Endothelial cell of umbilical vein (primary cell): ENCODE measurements around the gene RALBP1. TPM values are rescaled to one million over a fixed set of nuclear protein-coding genes. Genes with fewer than 3 reads are reported as not detected.

ENCODE experiments used
- BruUV-seq: library from RNA; stranded (reverse); fragments of 400-500 nt; replicated peaks from 2 replicates; lab custom pipeline; 2021; lab: Mats Ljungman, UMichigan
- CTCF ChIA-PET: fragments of 300-600, 350-600 bp; sonication (Branson Sonifier 250); formaldehyde crosslinking; loops from one replicate; lab custom pipeline; 2021; ENCODE audit warnings: antibody characterized with exemption, inconsistent platforms; lab: Charles Lee
- POLR2A ChIA-PET: fragments of 300-600, 350-600 bp; sonication (Branson Sonifier 250); formaldehyde crosslinking; loops from one replicate; lab custom pipeline; 2021; ENCODE audit warnings: antibody characterized with exemption, inconsistent platforms; lab: Charles Lee
- DNase-seq: peaks from one replicate; pipeline ENCODE4 v3.0.0-alpha.2; 2011; ENCODE audit warnings: low read depth, low spot score
- FAIRE-seq: peaks from 2 replicates; lab custom pipeline; 2011; peaks lifted over from hg19 to GRCh38; lab: Jason Lieb, UNC
- H2AFZ ChIP-seq: 2 replicates; pipeline ENCODE4 v1.6.0; 2012; ENCODE audit warnings: low read depth, low read length, control low read depth, inconsistent platforms
- H3K27ac ChIP-seq: 2 replicates; pipeline ENCODE4 v1.5.1; 2011; ENCODE audit warnings: low read depth, mild to moderate bottlenecking, control low read depth, low read length, moderate library complexity; ENCODE audit not compliant: insufficient read depth
- H3K27me3 ChIP-seq, 2 experiments: 2 replicates each; pipeline versions ENCODE4 v1.6.0 to v1.6.1; 2011; ENCODE audit warnings: low read length in 2 of 2, mixed read lengths in 1 of 2; ENCODE audit not compliant: control insufficient read depth in 2 of 2, insufficient read depth in 2 of 2
- H3K36me3 ChIP-seq, 2 experiments: 2 replicates in 1 of 2; 3 replicates in 1 of 2; pipeline ENCODE4 v1.5.1; 2011; ENCODE audit warnings: low read length in 2 of 2, mild to moderate bottlenecking in 1 of 2, moderate library complexity in 1 of 2; ENCODE audit not compliant: control insufficient read depth in 2 of 2, insufficient read depth in 2 of 2; ENCODE audit errors: extremely low read depth in 1 of 2
- H3K4me1 ChIP-seq: 3 replicates; pipeline ENCODE4 v1.5.1; 2011; ENCODE audit warnings: mild to moderate bottlenecking, low read length; ENCODE audit not compliant: control insufficient read depth, insufficient read depth; ENCODE audit errors: extremely low read depth
- H3K4me2 ChIP-seq: 2 replicates; pipeline ENCODE4 v1.6.1; 2011; ENCODE audit warnings: low read length, control low read depth, mixed read lengths; ENCODE audit not compliant: insufficient read depth
- H3K4me3 ChIP-seq, 3 experiments: fragments of 200-600 bp in 1 of 3; sonication (generic), shearing (Covaris generic) in 1 of 3; replicated peaks in 1 of 3; 2 replicates each; pipeline ENCODE4 v1.5.1; 2011 to 2016; ENCODE audit warnings: control low read depth in 3 of 3, low read length in 3 of 3, mild to moderate bottlenecking in 2 of 3, inconsistent platforms in 1 of 3, low read depth in 1 of 3, moderate library complexity in 1 of 3; ENCODE audit not compliant: insufficient read depth in 1 of 3
- H3K79me2 ChIP-seq: 2 replicates; pipeline ENCODE4 v1.6.0; 2012; ENCODE audit warnings: low read length, inconsistent platforms; ENCODE audit not compliant: control insufficient read depth, insufficient read depth
- H3K9ac ChIP-seq: replicated peaks from 2 replicates; pipeline ENCODE3; 2011; ENCODE audit warnings: low read length, control low read depth; ENCODE audit not compliant: insufficient read depth; ENCODE audit errors: extremely low read depth
- H3K9me1 ChIP-seq: replicated peaks from 3 replicates; pipeline ENCODE4 v1.6.0; 2011; ENCODE audit warnings: mild to moderate bottlenecking, low read length; ENCODE audit not compliant: control insufficient read depth, insufficient read depth; ENCODE audit errors: extremely low read depth
- H3K9me3 ChIP-seq: replicated peaks from 2 replicates; pipeline ENCODE4 v1.5.1; 2012; ENCODE audit warnings: low read length, inconsistent platforms; ENCODE audit not compliant: control insufficient read depth, insufficient read depth
- H4K20me1 ChIP-seq: replicated peaks from 2 replicates; pipeline ENCODE3; 2011; ENCODE audit warnings: mild to moderate bottlenecking, low read length; ENCODE audit not compliant: control insufficient read depth, insufficient read depth; ENCODE audit errors: extremely low read depth
- EZH2 ChIP-seq: IDR thresholded peaks from 2 replicates; pipeline ENCODE4 v1.6.1; 2012; ENCODE audit warnings: borderline replicate concordance, low read depth, mild to moderate bottlenecking, moderate library complexity, low read length, inconsistent platforms; ENCODE audit not compliant: severe bottlenecking
- FOS ChIP-seq: IDR thresholded peaks from 2 replicates; pipeline ENCODE4 v1.6.1; 2011; ENCODE audit warnings: mild to moderate bottlenecking, low read length, moderate library complexity, borderline replicate concordance; ENCODE audit not compliant: insufficient read depth
- GATA2 ChIP-seq: IDR thresholded peaks from 2 replicates; pipeline ENCODE4 v1.7.0; 2011; ENCODE audit warnings: low read depth, mild to moderate bottlenecking, moderate library complexity, mixed read lengths, low read length; ENCODE audit not compliant: insufficient read length, insufficient read depth
- JUN ChIP-seq: IDR thresholded peaks from 2 replicates; pipeline ENCODE4 v1.6.1; 2011; ENCODE audit warnings: borderline replicate concordance, low read depth; ENCODE audit not compliant: insufficient read length, insufficient read depth
- MYC ChIP-seq: IDR thresholded peaks from one replicate; pipeline ENCODE4 v1.6.1; 2011; ENCODE audit warnings: mild to moderate bottlenecking, low read depth, low read length
- POLR2A ChIP-seq: IDR thresholded peaks from 2 replicates; pipeline ENCODE4 v1.6.1; 2012; ENCODE audit warnings: low read depth, mild to moderate bottlenecking, control low read depth, low read length
- POLR2AphosphoS5 ChIP-seq: IDR thresholded peaks from 2 replicates; pipeline ENCODE4 v1.6.1; 2012; ENCODE audit warnings: low read depth, mild to moderate bottlenecking, control low read depth, low read length, moderate library complexity; ENCODE audit not compliant: insufficient read depth
- dilution Hi-C: fragments of 300-500 bp; cut with MboI; formaldehyde crosslinking; loops from one replicate; pipeline ENCODE4 v1.15.0; 2019; ENCODE audit warnings: low sequenced_read_pairs; ENCODE audit not compliant: extremely low pct_ligation_motif_present
- intact Hi-C: fragments of 100-400 bp; cut with micrococcal nuclease; formaldehyde crosslinking; loops from one replicate; pipeline ENCODE4 v1.10.0; 2022
- polyA plus RNA-seq, 4 experiments: library from polyadenylated mRNA; depleted of rRNA in 3 of 4; stranded (reverse) in 3 of 4; unstranded in 1 of 4; fragments of >200 nt; gene quantifications; 2 replicates each; pipeline versions ENCODE4 v1.2.1 to v1.2.3, GENCODE V29; 2011 to 2012; ENCODE audit warnings: missing spikeins in 1 of 4
- total RNA-seq: library from RNA; stranded (reverse); gene quantifications from 2 replicates; pipeline ENCODE4 v1.2.3, GENCODE V29; 2021
- TF ChIP-seq, protein P1 (sequence below), 2 donors: IDR thresholded peaks; 1 replicate in 1 of 2; 2 replicates in 1 of 2; pipeline ENCODE4 v1.5.1; 2011; ENCODE audit warnings: low read length in 2 of 2, mild to moderate bottlenecking in 2 of 2, moderate library complexity in 2 of 2, control low read depth in 1 of 2, inconsistent platforms in 1 of 2, low read depth in 1 of 2; ENCODE audit not compliant: insufficient read depth in 1 of 2; ENCODE audit errors: extremely low read depth in 1 of 2
- TF ChIP-seq, protein P2 (sequence below): IDR thresholded peaks from 2 replicates; pipeline ENCODE4 v1.6.1; 2011; ENCODE audit not compliant: insufficient read depth, insufficient read length

Gene RALBP1
- total and polyA plus RNA-seq, 2 donors (not counting 3 experiments of a cell fraction or from before 2014, with no cell fraction given), result 55.8 to 68.4 TPM

DNA sequence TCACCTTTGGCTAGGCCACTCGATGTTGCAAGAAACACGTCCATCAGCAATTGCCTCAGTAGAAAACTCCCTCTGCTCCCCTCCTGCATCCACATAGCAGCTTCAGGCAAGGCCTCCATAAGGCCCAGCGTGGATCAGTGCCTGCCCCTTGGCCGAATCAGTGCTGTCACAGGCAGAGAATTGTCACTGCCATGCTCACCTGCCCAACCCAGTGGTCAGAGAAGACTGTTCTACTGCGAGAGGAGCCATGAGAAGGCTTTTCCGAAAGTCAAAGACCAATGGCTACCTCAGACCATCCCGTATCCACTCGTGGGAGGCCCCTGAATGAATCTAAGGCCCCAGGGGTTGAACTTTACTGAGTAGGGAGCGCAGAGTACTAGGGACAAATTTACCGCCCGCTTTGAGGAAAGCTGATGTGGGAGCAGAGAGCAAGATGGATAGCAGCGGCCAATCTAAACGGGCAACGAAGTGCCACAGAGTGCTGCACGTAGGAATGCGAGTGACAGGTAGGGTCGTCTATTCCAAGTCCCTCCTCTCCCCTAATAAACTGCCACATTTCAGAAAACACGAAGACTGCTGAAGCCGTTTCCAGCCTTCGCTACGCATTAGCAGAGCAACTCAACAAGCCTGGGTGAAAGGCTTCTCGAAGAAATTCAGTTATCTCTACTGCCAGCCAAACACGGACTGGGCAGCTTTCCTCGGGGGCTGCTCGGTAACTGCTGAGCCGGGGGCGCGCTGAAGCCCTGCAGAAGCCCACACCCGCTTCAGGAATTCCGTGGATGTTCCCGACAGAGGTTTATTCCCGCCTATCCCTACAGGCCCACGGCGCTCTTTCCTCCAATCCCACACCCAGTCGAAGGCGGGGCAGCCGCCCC, 968 bp upstream of the RALBP1 start:
- Histone ChIP-seq H3K9me3 (no peaks in the 10 kb centered on the region), H3K4me3 (peak overlapping the region; percentile 56 to 78 (median 59)), H3K4me1 (peaks cover 17% of the 10 kb centered on the region), H3K9ac (peak overlapping the region; percentile 90), H3K4me2 (peak overlapping the region; percentile 72), H3K79me2 (peaks cover 37% of the 10 kb centered on the region), H3K27me3 (no peaks in the 10 kb centered on the region), H3K9me1 (no peaks in the 10 kb centered on the region), H2AFZ (peak overlapping the region; percentile 87), H4K20me1 (no peaks in the 10 kb centered on the region), H3K36me3 (no peaks in the 10 kb centered on the region), H3K27ac (peak overlapping the region; percentile 74)
- FAIRE-seq, result no peak
- ChIA-PET POLR2A (no interaction called here), CTCF (interaction anchor here (1.1 to 3.6 kb wide), 2 partner anchors 41 to 108 kb away, joined by 3 to 17 read pairs; no protein-coding TSS in a partner anchor)
- no peak for DNase-seq
- dilution Hi-C loops (no loop called here), intact Hi-C loops (loop anchor here (1.0 to 10.0 kb wide), 2 partner anchors 110 to 140 kb away; partner anchors contain the start of gene TWSG1)
- TSS peak; percentile 73 for BruUV-seq
- no peak for TF ChIP-seq POLR2AphosphoS5
- no peak for TF ChIP-seq MYC
- no peak for TF ChIP-seq POLR2A
- TF ChIP-seq, protein P1, sequence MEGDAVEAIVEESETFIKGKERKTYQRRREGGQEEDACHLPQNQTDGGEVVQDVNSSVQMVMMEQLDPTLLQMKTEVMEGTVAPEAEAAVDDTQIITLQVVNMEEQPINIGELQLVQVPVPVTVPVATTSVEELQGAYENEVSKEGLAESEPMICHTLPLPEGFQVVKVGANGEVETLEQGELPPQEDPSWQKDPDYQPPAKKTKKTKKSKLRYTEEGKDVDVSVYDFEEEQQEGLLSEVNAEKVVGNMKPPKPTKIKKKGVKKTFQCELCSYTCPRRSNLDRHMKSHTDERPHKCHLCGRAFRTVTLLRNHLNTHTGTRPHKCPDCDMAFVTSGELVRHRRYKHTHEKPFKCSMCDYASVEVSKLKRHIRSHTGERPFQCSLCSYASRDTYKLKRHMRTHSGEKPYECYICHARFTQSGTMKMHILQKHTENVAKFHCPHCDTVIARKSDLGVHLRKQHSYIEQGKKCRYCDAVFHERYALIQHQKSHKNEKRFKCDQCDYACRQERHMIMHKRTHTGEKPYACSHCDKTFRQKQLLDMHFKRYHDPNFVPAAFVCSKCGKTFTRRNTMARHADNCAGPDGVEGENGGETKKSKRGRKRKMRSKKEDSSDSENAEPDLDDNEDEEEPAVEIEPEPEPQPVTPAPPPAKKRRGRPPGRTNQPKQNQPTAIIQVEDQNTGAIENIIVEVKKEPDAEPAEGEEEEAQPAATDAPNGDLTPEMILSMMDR (IDR thresholded peaks at IDR 0.05; ENCODE audit: extremely low read depth in 1 of 2, insufficient read depth in 1 of 2, low read depth in 1 of 2, low read length in 2 of 2), result no peak
- TF ChIP-seq FOS, result no peak
- no peak for TF ChIP-seq EZH2
- TF ChIP-seq, protein P2, sequence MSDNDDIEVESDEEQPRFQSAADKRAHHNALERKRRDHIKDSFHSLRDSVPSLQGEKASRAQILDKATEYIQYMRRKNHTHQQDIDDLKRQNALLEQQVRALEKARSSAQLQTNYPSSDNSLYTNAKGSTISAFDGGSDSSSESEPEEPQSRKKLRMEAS, result no peak
- TF ChIP-seq GATA2, result no peak
- no peak for TF ChIP-seq JUN
